Measurements from ENCODE around the gene SPINK2.

SPINK2 gene

GRCh38 chr4:56768316-56768715 lies 53.2 kb downstream of the SPINK2 start:
- DNase-seq (ENCODE audit: extremely low read depth, insufficient read length), result no peak
- Histone ChIP-seq H3K36me3 (ENCODE audit: control insufficient read depth, insufficient read depth, low read length) (no peaks in the 10 kb centered on the region), H3K27me3 (replicated peaks; ENCODE audit: control insufficient read depth, insufficient read depth, low read length) (no peaks in the 10 kb centered on the region), H3K4me3 (replicated peaks; ENCODE audit: low read depth, low read length) (no peak overlapping the region)
- no peak for TF ChIP-seq CTCF (IDR thresholded peaks at IDR 0.05; ENCODE audit: insufficient read depth, low read length, poor library complexity, severe bottlenecking)

GRCh38 chr4:56767567-56767966 lies 53.9 kb downstream of the SPINK2 start:
- no peak for TF ChIP-seq CTCF (IDR thresholded peaks at IDR 0.05; ENCODE audit: insufficient read depth, low read length, poor library complexity, severe bottlenecking)
- Histone ChIP-seq H3K4me3 (replicated peaks; ENCODE audit: low read depth, low read length) (no peak overlapping the region), H3K36me3 (ENCODE audit: control insufficient read depth, insufficient read depth, low read length) (no peaks in the 10 kb centered on the region), H3K27me3 (replicated peaks; ENCODE audit: control insufficient read depth, insufficient read depth, low read length) (no peaks in the 10 kb centered on the region)
- no peak for DNase-seq (ENCODE audit: extremely low read depth, insufficient read length)

- no peak overlapping the region for H3K4me3 ChIP-seq (replicated peaks; ENCODE audit: low read depth, low read length)
- no peak for DNase-seq (ENCODE audit: extremely low read depth, insufficient read length)
- no peaks in the 10 kb centered on the region for H3K36me3 ChIP-seq (ENCODE audit: control insufficient read depth, insufficient read depth, low read length)
- TF ChIP-seq CTCF (IDR thresholded peaks at IDR 0.05; ENCODE audit: insufficient read depth, low read length, poor library complexity, severe bottlenecking), result no peak
- H3K27me3 ChIP-seq (replicated peaks; ENCODE audit: control insufficient read depth, insufficient read depth, low read length), result no peaks in the 10 kb centered on the region
Measured at GRCh38 chr4:56764775-56765174, 56.7 kb downstream of the SPINK2 start.

- no peak for DNase-seq (ENCODE audit: extremely low read depth, insufficient read length)
- TF ChIP-seq CTCF (IDR thresholded peaks at IDR 0.05; ENCODE audit: insufficient read depth, low read length, poor library complexity, severe bottlenecking), result no peak
- Histone ChIP-seq H3K4me3 (replicated peaks; ENCODE audit: low read depth, low read length) (no peak overlapping the region), H3K27me3 (replicated peaks; ENCODE audit: control insufficient read depth, insufficient read depth, low read length) (no peaks in the 10 kb centered on the region), H3K36me3 (ENCODE audit: control insufficient read depth, insufficient read depth, low read length) (no peaks in the 10 kb centered on the region)
Measured at GRCh38 chr4:56764223-56764622, 57.3 kb downstream of the SPINK2 start.

- Histone ChIP-seq H3K36me3 (ENCODE audit: control insufficient read depth, insufficient read depth, low read length) (no peaks in the 10 kb centered on the region), H3K27me3 (replicated peaks; ENCODE audit: control insufficient read depth, insufficient read depth, low read length) (no peaks in the 10 kb centered on the region), H3K4me3 (replicated peaks; ENCODE audit: low read depth, low read length) (no peak overlapping the region)
- TF ChIP-seq CTCF (IDR thresholded peaks at IDR 0.05; ENCODE audit: insufficient read depth, low read length, poor library complexity, severe bottlenecking), result no peak
- DNase-seq (ENCODE audit: extremely low read depth, insufficient read length), result no peak
Measured at GRCh38 chr4:56762484-56763250, 58.8 kb downstream of the SPINK2 start.

GRCh38 chr4:56760183-56760582 lies 61.3 kb downstream of the SPINK2 start:
- DNase-seq (ENCODE audit: extremely low read depth, insufficient read length), result no peak
- no peaks in the 10 kb centered on the region for H3K36me3 ChIP-seq (ENCODE audit: control insufficient read depth, insufficient read depth, low read length)
- no peaks in the 10 kb centered on the region for H3K27me3 ChIP-seq (replicated peaks; ENCODE audit: control insufficient read depth, insufficient read depth, low read length)
- no peak overlapping the region for H3K4me3 ChIP-seq (replicated peaks; ENCODE audit: low read depth, low read length)
- no peak for TF ChIP-seq CTCF (IDR thresholded peaks at IDR 0.05; ENCODE audit: insufficient read depth, low read length, poor library complexity, severe bottlenecking)
